ENCODE measurements around the gene ING1.
"Not testable (repeated sequence)": the region's sequence is repeated elsewhere in the genome, so short reads cannot be mapped to it uniquely, and the experiment has no call there.

The ING1 gene

DNA sequence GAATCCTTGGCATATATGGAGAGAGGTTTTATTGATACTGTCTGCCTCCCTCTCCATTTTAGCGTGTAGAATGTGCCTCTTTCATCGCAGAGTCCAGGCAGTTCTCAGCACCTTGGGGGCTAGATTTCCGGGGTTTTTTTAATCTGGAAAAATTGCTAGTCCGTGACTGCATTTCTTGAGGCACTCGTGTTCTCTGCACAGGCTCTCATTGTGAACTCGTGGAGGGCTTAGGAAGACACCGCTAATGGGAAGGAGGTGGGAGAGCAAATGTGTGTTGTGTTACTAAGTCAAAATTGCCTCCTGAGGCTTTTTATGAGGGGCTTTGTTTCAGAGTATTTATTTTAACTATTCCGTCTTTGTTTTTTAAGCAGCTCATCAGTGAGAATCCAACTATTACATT, 10.1 kb downstream of the ING1 start:
- Histone ChIP-seq H3K4me2 (ENCODE audit: low read length) (no peak overlapping the region), H3K79me2 (peaks cover 4% of the 10 kb centered on the region), H3K4me1 (no peaks in the 10 kb centered on the region), H3K9ac (no peak overlapping the region), H3K4me3 (ENCODE audit: low read depth, low read length) (no peak overlapping the region), H3K9me3 (ENCODE audit: control insufficient read depth, low read length) (no peaks in the 10 kb centered on the region), H3K27ac (no peak overlapping the region), H2AFZ (no peak overlapping the region), H3K27me3 (ENCODE audit: control insufficient read depth, insufficient read depth, low read length) (no peaks in the 10 kb centered on the region), H3K36me3 (ENCODE audit: control insufficient read depth, insufficient read depth, low read length) (no peaks in the 10 kb centered on the region)
- no peak for TF ChIP-seq CTCF (IDR thresholded peaks at IDR 0.05)

GRCh38 chr13:110726153-110726552, 12.7 kb downstream of the ING1 start:
- not testable (repeated sequence) for H2AFZ ChIP-seq; H3K4me1 ChIP-seq; H3K4me3 ChIP-seq (ENCODE audit: low read depth, low read length); H3K36me3 ChIP-seq (ENCODE audit: control insufficient read depth, insufficient read depth, low read length); H3K27me3 ChIP-seq (ENCODE audit: control insufficient read depth, insufficient read depth, low read length); H3K9ac ChIP-seq; H3K4me2 ChIP-seq (ENCODE audit: low read length); H3K27ac ChIP-seq; H3K79me2 ChIP-seq; H3K9me3 ChIP-seq (ENCODE audit: control insufficient read depth, low read length)

GRCh38 chr13:110726726-110727125, 13.2 kb downstream of the ING1 start:
- Histone ChIP-seq H3K9ac (no peak overlapping the region), H3K36me3 (ENCODE audit: control insufficient read depth, insufficient read depth, low read length) (no peaks in the 10 kb centered on the region), H3K27ac (no peak overlapping the region), H3K4me2 (ENCODE audit: low read length) (no peak overlapping the region), H3K79me2 (no peaks in the 10 kb centered on the region), H2AFZ (no peak overlapping the region), H3K27me3 (ENCODE audit: control insufficient read depth, insufficient read depth, low read length) (no peaks in the 10 kb centered on the region), H3K4me1 (no peaks in the 10 kb centered on the region), H3K4me3 (ENCODE audit: low read depth, low read length) (no peak overlapping the region), H3K9me3 (ENCODE audit: control insufficient read depth, low read length) (no peaks in the 10 kb centered on the region)
- no peak for TF ChIP-seq CTCF (IDR thresholded peaks at IDR 0.05)

- H3K79me2 ChIP-seq: no peaks in the 10 kb centered on the region
- no peaks in the 10 kb centered on the region for H3K36me3 ChIP-seq (ENCODE audit: control insufficient read depth, insufficient read depth, low read length)
- no peaks in the 10 kb centered on the region for H3K9me3 ChIP-seq (ENCODE audit: control insufficient read depth, low read length)
- no peak overlapping the region for H3K27ac ChIP-seq
- no peak overlapping the region for H2AFZ ChIP-seq
- H3K9ac ChIP-seq: no peak overlapping the region
- H3K4me1 ChIP-seq: no peaks in the 10 kb centered on the region
- H3K27me3 ChIP-seq (ENCODE audit: control insufficient read depth, insufficient read depth, low read length): no peaks in the 10 kb centered on the region
- no peak overlapping the region for H3K4me2 ChIP-seq (ENCODE audit: low read length)
- TF ChIP-seq CTCF (IDR thresholded peaks at IDR 0.05): no peak
- H3K4me3 ChIP-seq (ENCODE audit: low read depth, low read length): no peak overlapping the region
Observed at GRCh38 chr13:110731072-110731471, 17.6 kb downstream of the ING1 start.

DNA sequence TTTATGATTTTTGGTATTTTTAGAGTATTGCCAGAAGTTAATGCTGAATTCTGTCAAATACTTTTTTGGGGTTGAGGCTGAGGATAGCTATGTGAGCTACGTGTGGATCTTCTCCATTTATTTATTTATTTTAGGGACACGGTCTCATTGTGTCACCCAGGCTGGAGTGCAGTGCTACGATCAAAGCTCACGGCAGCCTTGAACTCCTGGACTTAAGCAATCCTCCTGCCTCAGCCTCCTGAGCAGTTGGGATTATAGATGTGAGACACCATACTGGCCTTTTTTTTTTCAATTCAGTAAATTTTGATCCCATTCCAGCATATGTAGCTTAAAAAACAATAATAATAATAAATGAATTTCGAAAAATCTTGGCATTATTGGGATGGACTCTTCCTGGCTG, 21.1 kb downstream of the ING1 start:
- no peaks in the 10 kb centered on the region for H3K9me3 ChIP-seq (ENCODE audit: control insufficient read depth, low read length)
- no peak overlapping the region for H3K4me2 ChIP-seq (ENCODE audit: low read length)
- no peaks in the 10 kb centered on the region for H3K36me3 ChIP-seq (ENCODE audit: control insufficient read depth, insufficient read depth, low read length)
- H3K79me2 ChIP-seq: no peaks in the 10 kb centered on the region
- H3K4me1 ChIP-seq: no peaks in the 10 kb centered on the region
- H2AFZ ChIP-seq: no peak overlapping the region
- no peak for TF ChIP-seq CTCF (IDR thresholded peaks at IDR 0.05)
- H3K4me3 ChIP-seq (ENCODE audit: low read depth, low read length): no peak overlapping the region
- H3K9ac ChIP-seq: no peak overlapping the region
- H3K27me3 ChIP-seq (ENCODE audit: control insufficient read depth, insufficient read depth, low read length): no peaks in the 10 kb centered on the region
- H3K27ac ChIP-seq: no peak overlapping the region
